ENCODE measurements around the gene BRSK1.
A peak's percentile ranks its signal among the peaks of the same experiment; 100 is the strongest.

Gene BRSK1

GRCh38 chr19:55283548-55284377 is at the start of gene BRSK1:
BRSK1 (plus strand) TSS chr19:55283997; CDS start chr19:55284443, 446 bp downstream.
- DNase-seq (ENCODE audit: low read depth, low spot score), result no peak
- H3K27ac ChIP-seq, result no peak within 1 kb of the TSS

DNA sequence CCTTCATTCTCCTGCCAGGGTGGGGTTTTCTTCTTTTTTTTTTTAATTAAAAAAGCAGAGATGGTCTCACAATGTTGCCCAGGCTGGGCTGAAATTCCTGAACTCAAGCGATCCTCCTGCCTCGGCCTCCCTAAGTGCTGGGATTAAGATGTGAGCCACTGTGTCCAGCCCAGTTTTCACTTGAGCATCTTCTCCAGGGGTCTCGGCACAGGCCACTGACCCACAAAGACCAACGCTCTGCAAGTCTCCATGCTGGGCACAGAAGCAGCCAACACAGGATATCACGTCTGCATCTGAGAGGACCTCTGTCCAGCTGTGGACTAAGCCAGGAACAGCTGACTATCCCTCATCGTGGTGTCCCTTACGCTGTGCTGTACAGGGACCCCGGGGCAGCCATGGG is 45.8 kb upstream of the BRSK1 start:
- H3K27ac ChIP-seq, result no peak overlapping the region
- no peak for DNase-seq (ENCODE audit: low read depth, low spot score)

- no peak for DNase-seq (ENCODE audit: low read depth, low spot score)
- H3K27ac ChIP-seq, result no peak overlapping the region
These were observed 44.8 kb upstream of the BRSK1 start for GRCh38 chr19:55239004-55239403.

DNA sequence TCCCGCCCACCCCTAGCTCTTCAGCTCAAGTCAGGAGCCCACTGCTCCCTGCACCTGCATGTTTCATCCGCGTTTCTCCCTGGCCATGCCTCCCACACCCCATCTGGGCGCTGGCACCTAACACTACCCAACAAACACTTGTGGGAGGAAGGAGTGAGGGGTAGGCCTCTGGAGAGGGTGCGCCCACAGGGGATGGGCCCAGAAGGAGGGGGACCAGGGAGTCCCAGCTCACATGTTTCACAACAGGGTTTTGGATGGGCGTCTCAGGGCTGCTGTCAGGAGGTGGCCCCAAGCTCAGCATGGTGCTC is 43.1 kb upstream of the BRSK1 start:
- no peak for DNase-seq (ENCODE audit: low read depth, low spot score)
- no peak overlapping the region for H3K27ac ChIP-seq

DNA sequence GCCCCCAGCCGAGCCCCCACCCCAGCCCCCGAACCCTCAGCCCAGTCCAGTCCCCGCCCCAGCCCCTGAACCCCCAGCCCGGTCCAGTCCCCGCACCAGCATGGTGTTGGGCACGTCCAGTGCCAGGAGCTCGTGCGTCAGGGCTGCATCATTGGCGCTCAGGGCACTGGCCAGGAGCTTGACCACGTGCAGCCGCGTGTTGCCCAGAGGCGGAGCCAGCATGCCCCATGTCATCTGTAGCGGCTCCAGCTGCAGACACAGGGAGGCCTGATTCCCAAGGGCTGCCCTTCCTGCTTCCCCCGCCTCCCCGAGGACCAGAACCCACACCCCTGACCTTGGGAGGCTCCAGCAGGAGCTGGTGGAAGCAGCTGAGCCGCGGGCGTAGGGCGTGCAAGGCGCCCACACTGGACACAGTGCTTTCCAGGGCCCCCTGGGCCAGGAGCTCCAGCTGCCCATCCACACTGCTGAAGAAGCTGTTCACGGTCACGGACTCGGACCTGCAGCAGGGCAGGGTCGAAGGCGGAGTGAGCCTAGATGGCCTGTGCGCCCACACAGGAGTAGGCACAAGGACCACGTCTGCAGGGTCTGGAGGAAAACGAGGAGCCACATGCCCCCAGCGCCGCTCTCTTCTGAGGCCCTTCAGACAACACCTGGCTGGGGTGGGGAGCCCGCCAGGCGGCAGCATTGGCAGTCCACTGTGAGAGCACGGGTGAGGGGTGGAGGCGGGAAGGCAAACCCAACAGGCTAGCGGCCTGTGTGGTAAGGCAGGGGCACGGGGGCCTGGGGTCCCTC is 42.5 kb upstream of the BRSK1 start:
- no peak for DNase-seq (ENCODE audit: low read depth, low spot score)
- H3K27ac ChIP-seq, result no peak overlapping the region

DNA sequence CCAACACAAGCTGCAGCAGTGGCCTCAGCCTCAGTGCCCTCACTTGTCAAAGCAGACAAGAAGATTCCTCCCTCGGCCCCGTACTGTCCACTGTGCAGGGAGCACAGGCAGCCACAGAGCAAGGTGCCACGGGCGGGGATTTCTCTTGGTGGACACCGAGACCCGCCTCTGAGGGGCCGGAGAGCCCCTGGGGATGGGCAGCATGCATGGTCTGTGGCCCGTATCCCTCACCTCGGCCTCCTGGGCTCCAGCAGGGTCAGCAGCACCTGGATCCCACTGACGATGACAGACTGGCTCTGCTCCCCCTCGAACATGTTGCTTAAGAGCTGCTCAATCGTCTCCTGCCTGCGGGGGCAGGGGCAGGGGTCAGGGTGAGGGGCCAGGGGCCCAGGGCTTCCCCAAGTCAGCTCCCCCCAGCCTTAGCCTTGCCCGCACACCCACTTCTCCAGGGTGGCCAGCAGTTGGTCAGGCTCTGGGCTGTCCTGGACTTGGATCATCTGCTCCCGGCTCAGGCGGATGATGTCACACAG is 41.8 kb upstream of the BRSK1 start:
- no peak overlapping the region for H3K27ac ChIP-seq
- no peak for DNase-seq (ENCODE audit: low read depth, low spot score)

- no peak overlapping the region for H3K27ac ChIP-seq
- no peak for DNase-seq (ENCODE audit: low read depth, low spot score)
These were observed 41.3 kb upstream of the BRSK1 start for GRCh38 chr19:55242517-55242916.

DNA sequence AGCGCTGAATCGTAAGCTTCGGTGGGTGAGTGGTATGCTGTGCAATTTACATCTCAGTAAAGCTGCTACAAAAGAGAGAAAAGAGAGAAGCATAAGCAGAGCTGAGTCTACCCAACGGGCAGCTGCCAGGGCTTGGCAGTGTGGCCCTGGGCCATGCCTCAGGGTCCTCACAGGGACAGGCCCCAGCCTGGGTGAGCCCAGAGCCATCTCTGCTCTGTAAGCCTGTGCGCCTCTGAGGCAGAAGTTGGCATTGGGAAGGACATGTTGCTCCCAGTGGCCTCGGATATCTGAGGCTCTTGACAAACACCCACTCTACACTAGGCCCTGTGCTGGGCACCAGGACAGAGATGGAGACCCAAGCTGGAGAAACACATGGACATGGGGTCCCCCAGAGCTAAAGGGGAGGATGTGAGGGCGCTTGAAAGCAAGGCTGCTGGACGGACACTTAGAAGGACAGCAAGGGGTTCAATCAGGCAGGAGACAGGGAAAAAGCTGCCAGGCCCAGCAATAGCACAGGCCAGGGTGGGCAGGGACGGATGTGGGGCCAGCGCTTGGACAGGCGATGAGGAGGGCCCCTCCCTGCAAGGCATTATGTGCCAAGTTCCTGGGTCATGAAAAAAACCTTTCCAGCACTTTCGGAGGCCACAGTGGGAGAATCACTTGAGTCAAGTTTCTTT is 39.7 kb upstream of the BRSK1 start:
- no peak for DNase-seq (ENCODE audit: low read depth, low spot score)
- H3K27ac ChIP-seq, result no peak overlapping the region

- no peak for DNase-seq (ENCODE audit: low read depth, low spot score)
- H3K27ac ChIP-seq, result no peak overlapping the region
These were observed 38.4 kb upstream of the BRSK1 start for GRCh38 chr19:55245236-55245904.

- DNase-seq (ENCODE audit: low read depth, low spot score), result no peak
- no peak overlapping the region for H3K27ac ChIP-seq
These were observed 37.0 kb upstream of the BRSK1 start for GRCh38 chr19:55246462-55247451.

DNA sequence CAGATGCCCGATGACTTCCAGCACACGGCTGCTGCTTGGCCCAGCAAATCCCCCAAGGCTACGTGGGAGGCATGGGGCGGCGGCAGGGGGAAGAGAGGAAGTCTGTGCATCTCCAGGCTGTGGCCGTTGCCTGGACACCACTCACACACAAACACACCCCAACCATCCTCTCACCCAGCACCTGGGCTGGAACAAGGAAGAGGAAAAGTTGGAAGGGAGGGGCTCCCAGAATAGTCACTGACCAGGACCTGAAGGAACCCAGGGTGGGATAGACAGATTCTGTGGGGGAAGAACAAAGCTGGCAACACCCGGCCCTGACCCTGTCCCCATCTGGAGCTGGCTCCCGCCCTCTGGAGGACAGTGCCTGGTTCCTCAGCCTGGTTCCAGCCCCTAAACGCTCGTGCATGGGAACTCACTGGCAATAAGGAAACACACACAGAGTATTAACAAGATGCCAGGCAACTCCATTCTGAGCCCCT is 36.1 kb upstream of the BRSK1 start:
- peak; percentile 53 for DNase-seq (ENCODE audit: low read depth, low spot score)
- H3K27ac ChIP-seq, result no peak overlapping the region

DNA sequence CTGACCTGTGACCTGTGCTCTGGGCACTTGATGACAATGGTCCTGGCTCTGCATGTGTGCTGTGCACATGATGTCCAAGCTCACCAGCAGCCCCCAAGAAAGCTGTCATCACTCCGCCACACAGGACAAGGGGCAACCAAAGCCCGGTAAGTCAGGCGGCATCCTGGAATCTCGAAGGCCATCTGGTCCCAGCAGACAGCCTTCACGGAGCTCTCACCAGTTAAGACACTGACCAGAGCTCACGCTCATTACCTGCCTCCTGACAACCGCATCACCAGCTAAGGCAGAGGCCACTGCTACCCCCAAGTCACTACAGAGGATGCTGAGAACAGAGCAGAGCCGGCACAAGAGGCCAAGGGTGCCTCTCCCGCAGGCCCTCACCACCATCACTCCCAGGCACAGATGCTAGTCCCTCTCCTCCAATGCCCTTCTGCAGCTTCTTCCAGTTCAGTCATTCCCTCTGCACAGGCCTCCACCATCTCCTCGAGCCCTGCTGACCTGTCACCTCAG is 35.6 kb upstream of the BRSK1 start:
- H3K27ac ChIP-seq, result no peak overlapping the region

GRCh38 chr19:55248704-55249103 is 35.1 kb upstream of the BRSK1 start:
- no peak overlapping the region for H3K27ac ChIP-seq

More for the DNA sequence above, 35.6 kb upstream of the BRSK1 start:
- no peak for DNase-seq (ENCODE audit: low read depth, low spot score)

DNA sequence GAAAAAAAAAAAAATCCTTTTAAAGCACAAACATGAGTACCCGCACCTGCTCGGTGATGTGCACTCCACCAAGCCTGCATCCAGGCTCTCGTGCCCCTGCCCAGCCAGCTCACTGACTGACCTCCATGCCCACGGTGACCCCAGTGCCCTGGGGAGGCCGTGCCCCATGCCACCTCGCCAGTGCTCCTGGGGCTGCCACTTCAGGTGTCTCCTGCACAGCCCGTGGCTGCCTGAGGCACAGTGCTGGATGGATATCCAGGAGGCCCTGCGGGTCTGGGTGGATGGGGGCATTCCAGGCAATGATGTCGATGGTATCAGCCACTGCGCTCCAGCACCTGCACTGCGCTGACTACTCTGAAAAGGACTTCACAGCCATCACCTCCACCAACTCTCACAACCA is 34.0 kb upstream of the BRSK1 start:
- no peak for DNase-seq (ENCODE audit: low read depth, low spot score)
- no peak overlapping the region for H3K27ac ChIP-seq

More at GRCh38 chr19:55248704-55249103, 35.1 kb upstream of the BRSK1 start:
- no peak for DNase-seq (ENCODE audit: low read depth, low spot score)

- H3K27ac ChIP-seq, result no peak overlapping the region
- DNase-seq (ENCODE audit: low read depth, low spot score), result no peak
These were observed 33.3 kb upstream of the BRSK1 start for GRCh38 chr19:55250262-55251036.

DNA sequence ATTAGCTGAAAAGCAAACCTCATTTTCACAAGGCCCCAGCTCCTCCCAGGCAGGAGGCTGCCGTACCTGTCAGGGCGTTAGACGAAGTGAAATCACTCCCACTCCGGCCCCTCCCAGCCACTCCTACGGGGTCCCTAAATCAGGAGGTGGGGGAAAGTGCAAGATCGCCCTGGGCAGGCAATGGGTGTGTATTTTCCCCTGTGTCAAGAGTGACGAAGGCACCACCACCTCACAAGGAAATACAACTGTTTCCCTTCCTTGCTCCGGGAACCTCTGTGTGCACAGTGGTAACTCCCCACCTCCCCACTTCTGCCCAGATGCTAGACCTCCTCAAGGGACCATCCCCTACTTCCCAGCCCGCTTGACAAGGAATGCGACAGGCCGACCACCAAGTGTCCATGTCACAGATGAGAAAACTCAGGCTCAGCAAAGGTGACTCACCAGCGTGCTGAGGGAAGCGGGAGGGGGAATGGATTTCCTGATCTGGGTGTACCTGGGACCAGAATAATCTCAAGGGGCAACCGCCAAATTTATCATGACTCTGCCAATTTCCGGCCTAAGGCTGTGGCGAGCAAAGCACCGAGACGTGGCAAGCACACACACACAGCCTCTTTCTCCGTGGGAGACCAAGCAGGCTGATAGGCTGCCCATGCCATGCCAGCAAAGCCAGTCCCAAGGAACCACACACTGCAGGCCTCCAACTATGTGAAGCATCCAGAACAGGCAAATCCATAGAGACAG is 32.3 kb upstream of the BRSK1 start:
- no peak for DNase-seq (ENCODE audit: low read depth, low spot score)
- H3K27ac ChIP-seq, result no peak overlapping the region

Measured in epithelial cell of prostate (primary cell).